Measurements from ENCODE around the gene CDK5R2. TPM values are rescaled to one million over a fixed set of nuclear protein-coding genes. Genes with fewer than 3 reads are reported as not detected.

The CDK5R2 gene
- total RNA-seq, 1 donor, result not detected

GRCh38 chr2:218993345-218994315 lies 34.2 kb downstream of the CDK5R2 start, which contains the start of gene CRYBA2:
TSS of gene CRYBA2 (minus strand) at chr2:218993422. CDS start at chr2:218993176, 246 bp downstream.
- peaks cover 7% of the 10 kb centered on the region for H4K20me1 ChIP-seq (ENCODE audit: insufficient read depth, low read length)
- peak; percentile 90 for DNase-seq (ENCODE audit: insufficient read length, low spot score, missing footprints)
- H3K27me3 ChIP-seq (ENCODE audit: insufficient read depth, low read length), result peaks cover 71% of the 10 kb centered on the region
- peak within 1 kb of the TSS; percentile 47 for H3K4me3 ChIP-seq (ENCODE audit: insufficient read depth, low read length)
- H3K36me3 ChIP-seq (ENCODE audit: insufficient read depth, low read length), result no peaks in the 10 kb centered on the region
- H3K27ac ChIP-seq (ENCODE audit: low read depth, low read length), result no peak within 1 kb of the TSS
- H3K9me3 ChIP-seq (ENCODE audit: low read depth, low read length), result no peaks in the 10 kb centered on the region
- H3K4me1 ChIP-seq (ENCODE audit: insufficient read depth, low read length), result peaks cover 6% of the 10 kb centered on the region
- H2AFZ ChIP-seq (ENCODE audit: low read length), result no peak within 1 kb of the TSS
- H3K79me2 ChIP-seq (ENCODE audit: insufficient read depth, low read length), result no peaks in the 10 kb centered on the region
- H3K4me2 ChIP-seq (ENCODE audit: insufficient read depth, low read length), result peak within 1 kb of the TSS; percentile 72
- TF ChIP-seq CTCF (IDR thresholded peaks at IDR 0.05; ENCODE audit: extremely low read depth, low read depth, low read length), result no peak

DNA sequence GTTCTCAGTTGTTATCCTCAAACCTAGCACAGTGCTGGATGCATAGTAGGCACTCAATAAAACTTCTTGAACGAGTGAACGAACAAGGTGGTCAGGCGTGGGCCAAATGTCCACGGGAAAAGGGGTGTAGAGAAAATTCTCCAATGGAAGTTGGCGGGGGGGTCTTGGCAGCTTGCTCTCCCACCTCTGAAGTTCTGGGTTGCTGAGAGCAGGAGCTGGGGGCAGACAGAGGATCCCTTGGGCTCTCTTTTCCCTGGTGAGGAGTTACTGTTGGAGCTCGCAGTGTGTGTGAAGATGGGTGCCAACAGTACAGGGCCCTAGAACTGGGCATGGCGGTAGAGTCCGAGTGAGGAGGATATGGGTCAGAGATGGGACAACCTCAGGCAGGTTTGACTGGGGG lies 36.1 kb downstream of the CDK5R2 start:
- Histone ChIP-seq H3K4me2 (ENCODE audit: insufficient read depth, low read length) (no peak overlapping the region), H3K9me3 (ENCODE audit: low read depth, low read length) (no peaks in the 10 kb centered on the region), H3K27me3 (ENCODE audit: insufficient read depth, low read length) (peaks cover 68% of the 10 kb centered on the region), H3K27ac (ENCODE audit: low read depth, low read length) (no peak overlapping the region), H3K79me2 (ENCODE audit: insufficient read depth, low read length) (no peaks in the 10 kb centered on the region), H4K20me1 (ENCODE audit: insufficient read depth, low read length) (peaks cover 7% of the 10 kb centered on the region), H3K4me1 (ENCODE audit: insufficient read depth, low read length) (peaks cover 6% of the 10 kb centered on the region), H3K36me3 (ENCODE audit: insufficient read depth, low read length) (no peaks in the 10 kb centered on the region), H2AFZ (ENCODE audit: low read length) (no peak overlapping the region), H3K4me3 (ENCODE audit: insufficient read depth, low read length) (no peak overlapping the region)
- no peak for TF ChIP-seq CTCF (IDR thresholded peaks at IDR 0.05; ENCODE audit: extremely low read depth, low read depth, low read length)
- no peak for DNase-seq (ENCODE audit: insufficient read length, low spot score, missing footprints)

GRCh38 chr2:218995972-218996711 lies 36.7 kb downstream of the CDK5R2 start:
- peak overlapping the region; percentile 60 for H3K4me3 ChIP-seq (ENCODE audit: insufficient read depth, low read length)
- no peaks in the 10 kb centered on the region for H3K79me2 ChIP-seq (ENCODE audit: insufficient read depth, low read length)
- peak overlapping the region; percentile 78 for H3K4me2 ChIP-seq (ENCODE audit: insufficient read depth, low read length)
- peak overlapping the region; percentile 38 for H2AFZ ChIP-seq (ENCODE audit: low read length)
- peak; percentile 100 for DNase-seq (ENCODE audit: insufficient read length, low spot score, missing footprints)
- no peaks in the 10 kb centered on the region for H3K36me3 ChIP-seq (ENCODE audit: insufficient read depth, low read length)
- H4K20me1 ChIP-seq (ENCODE audit: insufficient read depth, low read length), result peaks cover 7% of the 10 kb centered on the region
- no peak overlapping the region for H3K27ac ChIP-seq (ENCODE audit: low read depth, low read length)
- peaks cover 6% of the 10 kb centered on the region for H3K4me1 ChIP-seq (ENCODE audit: insufficient read depth, low read length)
- H3K9me3 ChIP-seq (ENCODE audit: low read depth, low read length), result no peaks in the 10 kb centered on the region
- peaks cover 68% of the 10 kb centered on the region for H3K27me3 ChIP-seq (ENCODE audit: insufficient read depth, low read length)
- peak; percentile 75 for TF ChIP-seq CTCF (IDR thresholded peaks at IDR 0.05; ENCODE audit: extremely low read depth, low read depth, low read length)

Data from osteoblast (primary cell).